Limb (tissue), 2 donors: ENCODE data around the gene TMEM270.

Experiments
- DNase-seq, 2 donors: peaks; one replicate each; pipeline ENCODE4 v3.0.0-alpha.2; 2016; ENCODE audit errors: extremely low spot score in 2 of 2

Gene TMEM270

DNA sequence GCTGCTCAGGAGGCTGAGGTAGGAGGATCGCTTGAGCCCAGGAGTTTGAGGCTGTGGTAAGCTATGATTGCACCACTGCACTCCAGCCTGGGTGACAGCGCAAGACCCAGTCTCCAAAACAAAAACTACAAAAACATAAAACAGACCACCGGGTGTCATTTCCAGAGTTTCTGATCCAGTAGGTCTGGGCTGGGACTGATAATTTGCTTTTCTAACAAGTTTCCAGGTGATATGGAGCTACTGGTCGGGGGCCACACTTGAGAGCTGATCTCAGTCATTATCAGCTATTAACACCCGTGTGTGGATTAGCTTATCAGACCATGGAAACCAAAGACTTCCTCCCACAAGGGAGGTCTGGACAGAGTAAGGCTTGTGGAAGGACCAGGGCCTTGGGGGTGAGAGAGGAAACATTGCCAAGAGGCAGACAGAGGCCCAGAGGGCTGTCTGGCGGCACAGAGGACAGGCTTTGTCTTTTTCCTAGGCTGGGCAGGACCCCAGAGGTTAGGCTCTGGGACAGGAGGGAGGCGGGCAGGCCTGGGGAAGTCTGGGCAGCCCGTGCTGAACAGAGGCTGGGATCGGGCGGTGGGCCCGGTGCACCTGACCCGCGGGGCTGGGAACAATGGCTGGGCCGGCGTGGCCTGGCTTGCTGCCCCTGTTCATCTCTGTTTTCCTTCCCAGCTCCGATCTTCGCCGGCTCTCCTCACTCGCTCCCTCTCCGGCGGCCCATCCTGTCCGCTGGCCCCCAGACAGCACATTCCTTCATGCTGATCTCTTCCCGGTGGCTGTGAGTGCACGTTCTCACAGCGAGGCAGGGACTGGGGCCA is 25.2 kb downstream of the TMEM270 start:
- peak; percentile 70 to 77 for DNase-seq

GRCh38 chr7:73887762-73888161 is 26.8 kb downstream of the TMEM270 start:
- no peak for DNase-seq

GRCh38 chr7:73888959-73889358 is 28.0 kb downstream of the TMEM270 start:
- DNase-seq, result peak in 1 of 2 donors; percentile 28

- no peak for DNase-seq
Observed at GRCh38 chr7:73890555-73891147, 29.7 kb downstream of the TMEM270 start.

GRCh38 chr7:73891178-73891885 is 30.4 kb downstream of the TMEM270 start:
- DNase-seq, result no peak

- DNase-seq, result no peak
Observed at GRCh38 chr7:73892003-73892999, 31.3 kb downstream of the TMEM270 start.

- DNase-seq, result peak; percentile 55 to 76
Observed at GRCh38 chr7:73893342-73894101, 32.6 kb downstream of the TMEM270 start.

GRCh38 chr7:73894166-73894565 is 33.2 kb downstream of the TMEM270 start:
- no peak for DNase-seq

DNA sequence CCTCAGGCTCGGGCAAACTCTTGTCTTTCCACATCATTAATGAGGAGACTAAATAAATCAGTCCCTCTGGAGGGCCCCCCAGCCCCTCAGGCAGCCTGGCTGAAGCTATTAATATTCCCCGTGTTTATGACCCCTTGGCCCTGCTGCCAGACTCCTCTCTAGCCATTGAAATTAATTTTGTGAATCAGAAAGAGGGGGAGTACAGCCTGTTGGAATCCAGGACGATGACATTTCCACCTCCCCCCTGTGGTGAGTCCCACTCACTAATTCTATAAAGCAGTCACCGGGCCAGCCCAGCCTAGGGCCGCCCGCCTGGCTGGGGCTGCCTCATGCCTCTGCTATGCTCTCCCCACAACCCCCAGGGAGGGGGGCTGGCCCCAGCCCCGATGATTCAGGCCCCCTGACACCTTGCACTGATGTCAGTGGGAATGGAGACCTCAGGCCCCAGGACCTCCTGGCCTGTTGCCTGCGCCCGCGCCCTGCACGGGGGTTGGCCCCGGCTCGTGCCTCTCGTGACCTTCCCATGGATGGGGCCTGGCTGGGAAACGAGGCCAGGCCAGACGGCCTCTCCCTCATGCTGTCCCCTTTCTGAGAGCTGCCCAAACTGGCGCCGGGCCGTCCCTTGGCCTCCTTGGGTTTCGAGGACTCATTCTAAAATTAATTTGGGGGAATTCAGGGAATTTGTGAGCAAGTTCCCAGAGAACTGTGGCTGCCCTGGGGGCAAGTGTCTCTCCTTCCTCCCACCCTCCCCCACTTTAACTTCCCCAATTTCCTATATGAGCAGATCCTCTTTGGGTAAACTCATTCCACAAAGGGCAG is 34.0 kb downstream of the TMEM270 start:
- DNase-seq, result no peak

- DNase-seq, result no peak
Observed at GRCh38 chr7:73895626-73896025, 34.7 kb downstream of the TMEM270 start.

- no peak for DNase-seq
Observed at GRCh38 chr7:73896454-73896853, 35.5 kb downstream of the TMEM270 start.

- DNase-seq, result peak; percentile 83 to 86
Observed at GRCh38 chr7:73899731-73900142, 38.8 kb downstream of the TMEM270 start.

- DNase-seq, result no peak
Observed at GRCh38 chr7:73900286-73900685, 39.3 kb downstream of the TMEM270 start.

DNA sequence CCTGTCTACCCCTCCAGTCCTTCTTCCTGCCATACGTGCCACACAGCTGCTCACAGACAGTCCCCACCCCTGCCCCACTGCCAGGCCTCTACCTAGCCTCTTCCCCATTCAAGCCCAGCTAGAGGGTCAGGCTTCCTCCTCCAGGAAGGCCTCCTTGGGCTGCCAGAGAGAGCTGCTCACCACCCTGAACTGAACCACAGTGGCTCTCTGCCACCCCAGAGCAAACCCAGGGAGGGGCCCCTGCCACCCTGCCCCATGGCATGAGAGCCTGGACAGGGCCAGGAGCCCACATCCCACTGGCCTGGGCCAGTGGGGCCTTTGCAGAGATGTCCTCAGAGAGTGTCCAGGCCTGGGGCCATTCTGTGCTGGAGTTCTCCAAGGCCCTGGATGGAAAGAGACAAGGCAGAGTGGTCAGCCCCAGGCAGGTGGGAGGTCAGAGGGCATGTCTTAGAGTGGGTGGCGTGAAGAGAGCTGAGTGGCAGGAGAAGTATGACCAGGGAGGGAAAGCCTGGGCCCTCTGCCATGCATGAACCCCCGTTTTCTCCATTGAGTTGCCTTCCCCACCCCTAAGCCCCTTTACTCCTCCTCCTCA is 40.4 kb downstream of the TMEM270 start:
- no peak for DNase-seq

GRCh38 chr7:73901823-73902597 is 41.1 kb downstream of the TMEM270 start:
- no peak for DNase-seq

DNA sequence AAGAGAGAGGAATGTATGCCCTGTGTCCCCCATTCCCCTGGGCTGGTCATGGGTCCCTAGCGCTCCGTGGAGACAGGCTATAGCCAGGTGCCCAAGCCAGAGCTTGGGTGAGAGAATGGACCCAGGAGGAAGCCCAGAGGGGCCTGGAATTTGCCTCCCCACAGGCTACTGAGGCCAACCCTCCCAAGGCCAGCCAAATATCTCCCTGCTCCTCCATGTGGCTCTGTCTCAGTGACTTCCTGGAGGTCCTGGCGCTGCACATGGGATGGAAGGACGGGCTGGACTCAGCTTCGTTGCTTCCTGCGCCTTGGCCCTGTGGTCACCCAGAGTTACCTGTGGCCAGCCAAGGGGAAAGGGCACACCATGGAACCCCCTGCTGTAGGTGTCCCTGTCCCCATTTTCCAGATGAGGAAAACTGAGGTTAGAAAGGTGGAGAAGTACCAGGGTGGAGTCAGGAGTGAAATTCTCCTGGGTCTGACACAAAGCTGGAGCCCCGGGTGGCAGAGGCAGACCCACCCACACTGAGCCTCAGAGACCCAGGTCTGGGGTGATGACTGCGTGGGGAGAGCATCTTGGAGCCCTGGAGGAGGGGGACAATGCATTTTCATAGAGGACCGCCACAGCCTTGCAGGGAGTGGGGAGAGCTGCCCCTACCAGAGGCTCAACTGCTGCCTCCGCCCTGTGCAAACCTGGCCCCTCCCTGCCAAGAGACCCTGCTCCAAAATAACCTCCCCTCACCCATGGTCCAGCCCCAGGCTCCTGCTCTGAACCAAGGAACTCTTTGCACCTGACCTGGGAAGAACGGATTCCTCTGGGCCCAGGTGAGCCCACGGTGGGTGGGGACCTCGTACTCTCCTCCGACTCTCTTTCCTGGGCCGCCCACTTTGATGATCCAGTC is 42.6 kb downstream of the TMEM270 start:
- DNase-seq, result no peak
